Right lobe of liver (tissue), 4 donors: ENCODE data around the gene ZNF830.

Experiments
- POLR2A ChIP-seq: fragments of 450-650 bp; IDR thresholded peaks from one replicate; pipeline ENCODE4 v1.6.1; 2017; ENCODE audit warnings: antibody characterized with exemption, mild to moderate bottlenecking
- TF ChIP-seq, protein P1 (sequence below), 4 donors: fragments of 200-600 bp in 3 of 4; fragments of 450-650 bp in 1 of 4; IDR thresholded peaks; one replicate each; pipeline versions ENCODE4 v1.5.1 to v1.8.0; 2016 to 2022; ENCODE audit warnings: antibody characterized with exemption in 4 of 4, mild to moderate bottlenecking in 2 of 4
- donor health status: DM: no; HTN: no; CAD: no.
- donor health status: DM: no; HTN: no; CAD: no.
- donor health status: DM: no; HTN: yes; CAD: no.

DNA sequence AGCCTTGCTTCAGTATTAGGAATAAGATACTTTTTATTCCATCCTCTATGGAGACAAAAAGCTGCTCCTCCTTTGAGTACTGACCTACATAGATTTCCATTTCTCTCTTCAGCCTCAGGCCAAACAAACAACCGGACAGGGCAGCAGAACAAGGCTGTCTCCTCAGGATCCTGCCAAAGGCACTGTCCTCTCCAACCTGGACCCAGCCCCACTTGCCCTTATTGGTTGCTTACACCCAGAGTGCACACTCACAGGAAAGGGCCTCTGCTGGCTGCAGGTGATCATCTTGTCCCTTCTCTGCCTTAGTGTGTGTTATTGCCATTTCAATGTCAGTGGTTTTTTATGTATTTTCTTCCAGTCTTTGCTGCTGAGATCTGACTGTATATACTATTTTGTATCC is 45.6 kb downstream of the ZNF830 start:
- TF ChIP-seq, protein P1, sequence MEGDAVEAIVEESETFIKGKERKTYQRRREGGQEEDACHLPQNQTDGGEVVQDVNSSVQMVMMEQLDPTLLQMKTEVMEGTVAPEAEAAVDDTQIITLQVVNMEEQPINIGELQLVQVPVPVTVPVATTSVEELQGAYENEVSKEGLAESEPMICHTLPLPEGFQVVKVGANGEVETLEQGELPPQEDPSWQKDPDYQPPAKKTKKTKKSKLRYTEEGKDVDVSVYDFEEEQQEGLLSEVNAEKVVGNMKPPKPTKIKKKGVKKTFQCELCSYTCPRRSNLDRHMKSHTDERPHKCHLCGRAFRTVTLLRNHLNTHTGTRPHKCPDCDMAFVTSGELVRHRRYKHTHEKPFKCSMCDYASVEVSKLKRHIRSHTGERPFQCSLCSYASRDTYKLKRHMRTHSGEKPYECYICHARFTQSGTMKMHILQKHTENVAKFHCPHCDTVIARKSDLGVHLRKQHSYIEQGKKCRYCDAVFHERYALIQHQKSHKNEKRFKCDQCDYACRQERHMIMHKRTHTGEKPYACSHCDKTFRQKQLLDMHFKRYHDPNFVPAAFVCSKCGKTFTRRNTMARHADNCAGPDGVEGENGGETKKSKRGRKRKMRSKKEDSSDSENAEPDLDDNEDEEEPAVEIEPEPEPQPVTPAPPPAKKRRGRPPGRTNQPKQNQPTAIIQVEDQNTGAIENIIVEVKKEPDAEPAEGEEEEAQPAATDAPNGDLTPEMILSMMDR (IDR thresholded peaks at IDR 0.05) = no peak
- TF ChIP-seq POLR2A = no peak
